Measurements from ENCODE around the gene ERI3. TPM values are rescaled to one million over a fixed set of nuclear protein-coding genes. Genes with fewer than 3 reads are reported as not detected.

The ERI3 gene
- total and polyA plus RNA-seq, 2 of the 13 experiments (the other 11 are each of a cell fraction or from before 2014, with no cell fraction given) = 35.6 to 35.9 TPM

- TF ChIP-seq MAFG (CRISPR knock-in tag; IDR thresholded peaks at IDR 0.05) = no peak
- no peak for TF ChIP-seq ZMYM2 (CRISPR knock-in tag; IDR thresholded peaks at IDR 0.05)
- TF ChIP-seq ZNF672 (CRISPR knock-in tag; IDR thresholded peaks at IDR 0.05) = no peak
- TF ChIP-seq PCBP2 (optimal IDR thresholded peaks at IDR 0.05; ENCODE audit: low read depth, low read length, poor library complexity, severe bottlenecking) = no peak
- no peak for TF ChIP-seq JDP2 (CRISPR knock-in tag; IDR thresholded peaks at IDR 0.05; ENCODE audit: borderline replicate concordance)
- TF ChIP-seq ZBTB43 (CRISPR knock-in tag; conservative IDR thresholded peaks at IDR 0.05) = peak; percentile 94
- TF ChIP-seq HDAC2 (CRISPR knock-in tag; IDR thresholded peaks at IDR 0.05) = 0 out of 2 replicates have a peak, but pooled peaks have one; percentile 16
- TF ChIP-seq ZBTB7B (CRISPR knock-in tag; IDR thresholded peaks at IDR 0.05) = peak; percentile 61; the same call in 1 of the 2 replicates
- no peak for TF ChIP-seq ZNF232 (CRISPR knock-in tag; IDR thresholded peaks at IDR 0.05; ENCODE audit: borderline replicate concordance)
- no peak for TF ChIP-seq TMF1 (CRISPR knock-in tag; IDR thresholded peaks at IDR 0.05; ENCODE audit: low read depth)
- TF ChIP-seq ZNF230 (CRISPR knock-in tag; IDR thresholded peaks at IDR 0.05) = no peak
- TF ChIP-seq ZXDC (CRISPR knock-in tag; IDR thresholded peaks at IDR 0.05) = no peak
- no peak for TF ChIP-seq GPBP1L1 (CRISPR knock-in tag; IDR thresholded peaks at IDR 0.05)
- no peak for TF ChIP-seq KDM2A (CRISPR knock-in tag; IDR thresholded peaks at IDR 0.05; ENCODE audit: borderline replicate concordance, low read depth)
- TF ChIP-seq PLRG1 (conservative IDR thresholded peaks at IDR 0.05) = no peak
- no peak for TF ChIP-seq TFAP4 (IDR thresholded peaks at IDR 0.05; ENCODE audit: borderline replicate concordance, low read depth)
- no peak for TF ChIP-seq ZNF430 (CRISPR knock-in tag; IDR thresholded peaks at IDR 0.05)
- no peak for TF ChIP-seq FUBP1 (CRISPR knock-in tag; IDR thresholded peaks at IDR 0.05; ENCODE audit: borderline replicate concordance)
- TF ChIP-seq ZNF775 (CRISPR knock-in tag; IDR thresholded peaks at IDR 0.05; ENCODE audit: borderline replicate concordance) = no peak
- no peak for TF ChIP-seq JUND (CRISPR knock-in tag; IDR thresholded peaks at IDR 0.05)
Measured at GRCh38 chr1:44401256-44402228, 46.5 kb upstream of the ERI3 start (continued).
